Measurements from ENCODE around the gene CD38. TPM values are rescaled to one million over a fixed set of nuclear protein-coding genes. Genes with fewer than 3 reads are reported as not detected.

Gene CD38
- total and polyA plus RNA-seq, 2 experiments from 2014 or later = 0.13 to 1.1 TPM

DNA sequence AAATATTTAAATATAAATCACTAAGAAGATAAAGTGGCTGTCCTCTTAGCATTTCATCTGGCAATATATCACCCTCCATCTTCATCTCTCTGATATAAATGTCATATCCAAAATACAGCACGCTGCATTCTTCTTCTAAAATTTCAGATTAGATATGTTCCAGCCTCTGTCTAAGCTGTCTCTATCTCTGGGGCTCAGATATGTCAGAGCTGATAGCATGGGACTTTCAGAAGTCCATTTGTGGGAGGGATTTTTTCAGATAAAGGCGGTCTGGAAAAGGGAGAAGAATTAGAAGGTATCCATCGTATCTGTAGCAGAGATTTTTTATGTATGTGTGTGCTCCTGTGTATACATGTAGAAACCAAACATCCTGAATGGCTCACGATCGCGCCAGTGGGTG lies 25.0 kb upstream of the CD38 start:
- Histone ChIP-seq H3K27ac (no peak overlapping the region), H3K9me3 (ENCODE audit: low read depth) (no peaks in the 10 kb centered on the region), H3K27me3 (no peaks in the 10 kb centered on the region), H2AFZ (no peak overlapping the region), H3K9me2 (replicated peaks; ENCODE audit: insufficient read depth) (no peaks in the 10 kb centered on the region), H3K4me3 (no peak overlapping the region), H3K79me2 (no peaks in the 10 kb centered on the region), H4K20me1 (ENCODE audit: insufficient read depth, poor library complexity, severe bottlenecking) (no peaks in the 10 kb centered on the region), H3K36me3 (replicated peaks; ENCODE audit: insufficient read depth, low read depth) (no peaks in the 10 kb centered on the region), H3K4me2 (no peak overlapping the region), H3K4me1 (ENCODE audit: insufficient read depth) (no peaks in the 10 kb centered on the region)
- TF ChIP-seq CTCF (IDR thresholded peaks at IDR 0.05; ENCODE audit: poor library complexity) = no peak
- no peak for TF ChIP-seq EZH2 (IDR thresholded peaks at IDR 0.05; ENCODE audit: borderline replicate concordance)
- no peak for TF ChIP-seq EZH2phosphoT487 (IDR thresholded peaks at IDR 0.05; ENCODE audit: low read depth, severe bottlenecking, unreplicated experiment)
- WGBS (ENCODE audit: low lambda C conversion rate, missing lambda C conversion rate) = 63% methylated on average over 6 of the region's 6 CpGs
- no peak for DNase-seq (ENCODE audit: low spot score)

DNA sequence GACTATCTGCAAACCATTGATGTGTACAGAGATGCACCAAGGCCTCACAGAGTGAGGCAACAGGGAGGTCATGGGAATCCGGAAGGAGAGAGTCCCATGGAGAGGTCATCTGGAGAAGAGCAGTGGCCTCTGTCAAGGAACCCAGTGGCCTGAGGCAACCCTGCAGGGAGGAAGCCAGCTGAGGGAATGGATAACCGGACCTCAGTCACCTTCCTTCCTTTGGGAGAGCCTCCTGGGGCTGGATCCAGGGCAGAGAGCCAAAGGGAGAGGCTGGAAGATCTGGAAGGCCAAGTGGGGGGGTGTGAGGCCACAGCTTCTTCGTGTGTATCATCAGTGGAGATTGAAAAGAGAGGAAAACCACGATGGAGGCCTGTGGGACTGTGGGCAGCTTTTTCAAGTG lies 24.3 kb upstream of the CD38 start:
- H2AFZ ChIP-seq = no peak overlapping the region
- TF ChIP-seq EZH2 (IDR thresholded peaks at IDR 0.05; ENCODE audit: borderline replicate concordance) (no peak), CTCF (IDR thresholded peaks at IDR 0.05; ENCODE audit: poor library complexity) (no peak), EZH2phosphoT487 (IDR thresholded peaks at IDR 0.05; ENCODE audit: low read depth, severe bottlenecking, unreplicated experiment) (no peak)
- no peaks in the 10 kb centered on the region for H3K27me3 ChIP-seq
- H3K36me3 ChIP-seq (replicated peaks; ENCODE audit: insufficient read depth, low read depth) = no peaks in the 10 kb centered on the region
- no peak overlapping the region for H3K27ac ChIP-seq
- 81% methylated on average over 4 of the region's 4 CpGs for WGBS (ENCODE audit: low lambda C conversion rate, missing lambda C conversion rate)
- H3K4me2 ChIP-seq = no peak overlapping the region
- no peaks in the 10 kb centered on the region for H4K20me1 ChIP-seq (ENCODE audit: insufficient read depth, poor library complexity, severe bottlenecking)
- no peaks in the 10 kb centered on the region for H3K9me3 ChIP-seq (ENCODE audit: low read depth)
- H3K9me2 ChIP-seq (replicated peaks; ENCODE audit: insufficient read depth) = no peaks in the 10 kb centered on the region
- no peak for DNase-seq (ENCODE audit: low spot score)
- H3K4me3 ChIP-seq = no peak overlapping the region
- no peaks in the 10 kb centered on the region for H3K4me1 ChIP-seq (ENCODE audit: insufficient read depth)
- H3K79me2 ChIP-seq = no peaks in the 10 kb centered on the region

DNA sequence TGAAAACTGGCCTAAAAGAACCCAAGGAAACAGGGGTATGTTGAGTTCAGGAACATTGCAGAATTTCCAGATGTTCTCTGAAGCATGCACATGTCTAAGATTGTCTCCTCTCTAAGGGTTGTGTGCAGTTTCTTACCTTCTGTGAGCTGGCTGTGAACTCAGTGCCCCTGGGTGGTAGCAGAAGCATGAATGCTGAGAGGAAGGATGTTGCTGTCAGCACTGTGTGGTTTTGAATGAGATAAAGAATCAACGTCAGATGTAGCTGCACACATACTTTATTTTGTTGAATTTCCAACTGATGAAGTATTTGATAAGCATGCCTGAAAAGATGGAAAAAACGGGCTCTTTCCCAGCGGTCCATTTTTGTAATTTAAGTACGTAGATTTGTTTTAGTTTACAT lies 23.8 kb upstream of the CD38 start:
- H2AFZ ChIP-seq = no peak overlapping the region
- no peaks in the 10 kb centered on the region for H3K79me2 ChIP-seq
- H3K4me2 ChIP-seq = no peak overlapping the region
- H3K9me3 ChIP-seq (ENCODE audit: low read depth) = no peaks in the 10 kb centered on the region
- H3K4me1 ChIP-seq (ENCODE audit: insufficient read depth) = no peaks in the 10 kb centered on the region
- no peak for TF ChIP-seq EZH2phosphoT487 (IDR thresholded peaks at IDR 0.05; ENCODE audit: low read depth, severe bottlenecking, unreplicated experiment)
- H3K27ac ChIP-seq = no peak overlapping the region
- WGBS (ENCODE audit: low lambda C conversion rate, missing lambda C conversion rate) = 64% methylated on average over 4 of the region's 4 CpGs
- H3K4me3 ChIP-seq = no peak overlapping the region
- H4K20me1 ChIP-seq (ENCODE audit: insufficient read depth, poor library complexity, severe bottlenecking) = no peaks in the 10 kb centered on the region
- no peaks in the 10 kb centered on the region for H3K36me3 ChIP-seq (replicated peaks; ENCODE audit: insufficient read depth, low read depth)
- no peaks in the 10 kb centered on the region for H3K27me3 ChIP-seq
- H3K9me2 ChIP-seq (replicated peaks; ENCODE audit: insufficient read depth) = no peaks in the 10 kb centered on the region
- no peak for DNase-seq (ENCODE audit: low spot score)

- Histone ChIP-seq H3K4me2 (no peak overlapping the region), H3K9me2 (replicated peaks; ENCODE audit: insufficient read depth) (no peaks in the 10 kb centered on the region), H3K36me3 (replicated peaks; ENCODE audit: insufficient read depth, low read depth) (no peaks in the 10 kb centered on the region), H4K20me1 (ENCODE audit: insufficient read depth, poor library complexity, severe bottlenecking) (no peaks in the 10 kb centered on the region), H3K4me1 (ENCODE audit: insufficient read depth) (no peaks in the 10 kb centered on the region), H3K9me3 (ENCODE audit: low read depth) (no peaks in the 10 kb centered on the region), H3K27me3 (no peaks in the 10 kb centered on the region), H3K27ac (no peak overlapping the region), H3K4me3 (no peak overlapping the region), H2AFZ (no peak overlapping the region), H3K79me2 (no peaks in the 10 kb centered on the region)
- TF ChIP-seq EZH2 (IDR thresholded peaks at IDR 0.05; ENCODE audit: borderline replicate concordance) (no peak), CTCF (IDR thresholded peaks at IDR 0.05; ENCODE audit: poor library complexity) (no peak), EZH2phosphoT487 (IDR thresholded peaks at IDR 0.05; ENCODE audit: low read depth, severe bottlenecking, unreplicated experiment) (no peak)
- no peak for DNase-seq (ENCODE audit: low spot score)
- WGBS (ENCODE audit: low lambda C conversion rate, missing lambda C conversion rate) = 79% methylated on average over 4 of the region's 4 CpGs
These were observed 22.6 kb upstream of the CD38 start for GRCh38 chr4:15755321-15756155.
